ENCODE data around the gene ADARB2. TPM values are rescaled to one million over a fixed set of nuclear protein-coding genes. Genes with fewer than 3 reads are reported as not detected.

Gene ADARB2
- total and polyA plus RNA-seq, 3 donors from 2014 or later, result 8.5 to 13.0 (median 10.4) TPM

DNA sequence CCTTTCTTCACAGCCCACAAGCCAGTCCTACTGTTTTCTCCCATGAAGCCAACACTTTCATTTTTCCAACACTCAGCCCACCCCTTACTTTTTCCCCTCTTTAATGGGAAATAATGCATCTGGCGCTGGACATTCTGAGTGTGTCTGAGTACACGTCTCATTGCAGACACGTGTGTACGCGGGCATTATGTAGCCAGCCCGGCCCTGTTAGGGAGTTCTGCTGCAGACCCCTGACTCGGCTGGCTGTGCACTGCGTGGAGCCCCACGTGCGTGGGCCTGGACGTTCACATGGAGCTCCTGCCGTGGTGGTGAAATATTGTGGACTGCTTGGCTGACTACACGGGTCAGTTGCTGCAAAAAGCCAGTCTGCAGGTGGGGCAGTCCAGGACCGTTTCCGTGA is 233.0 kb downstream of the ADARB2 start:
- DNase-seq, result no peak
- H3K27me3 ChIP-seq, result no peaks in the 10 kb centered on the region
- no peak overlapping the region for H3K27ac ChIP-seq
- WGBS, 2 donors, result 81 to 92% methylated on average over 13 to 15 of the region's 15 CpGs
- no peaks in the 10 kb centered on the region for H3K36me3 ChIP-seq (ENCODE audit: low read depth, missing control alignments)
- H3K4me3 ChIP-seq, result no peak overlapping the region
- TF ChIP-seq, protein P1, sequence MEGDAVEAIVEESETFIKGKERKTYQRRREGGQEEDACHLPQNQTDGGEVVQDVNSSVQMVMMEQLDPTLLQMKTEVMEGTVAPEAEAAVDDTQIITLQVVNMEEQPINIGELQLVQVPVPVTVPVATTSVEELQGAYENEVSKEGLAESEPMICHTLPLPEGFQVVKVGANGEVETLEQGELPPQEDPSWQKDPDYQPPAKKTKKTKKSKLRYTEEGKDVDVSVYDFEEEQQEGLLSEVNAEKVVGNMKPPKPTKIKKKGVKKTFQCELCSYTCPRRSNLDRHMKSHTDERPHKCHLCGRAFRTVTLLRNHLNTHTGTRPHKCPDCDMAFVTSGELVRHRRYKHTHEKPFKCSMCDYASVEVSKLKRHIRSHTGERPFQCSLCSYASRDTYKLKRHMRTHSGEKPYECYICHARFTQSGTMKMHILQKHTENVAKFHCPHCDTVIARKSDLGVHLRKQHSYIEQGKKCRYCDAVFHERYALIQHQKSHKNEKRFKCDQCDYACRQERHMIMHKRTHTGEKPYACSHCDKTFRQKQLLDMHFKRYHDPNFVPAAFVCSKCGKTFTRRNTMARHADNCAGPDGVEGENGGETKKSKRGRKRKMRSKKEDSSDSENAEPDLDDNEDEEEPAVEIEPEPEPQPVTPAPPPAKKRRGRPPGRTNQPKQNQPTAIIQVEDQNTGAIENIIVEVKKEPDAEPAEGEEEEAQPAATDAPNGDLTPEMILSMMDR (IDR thresholded peaks at IDR 0.05), result no peak
- no peak for TF ChIP-seq POLR2A (IDR thresholded peaks at IDR 0.05)
- intact Hi-C loops (cut with DNase I; ENCODE audit: low total_unique reads), result no loop called here
- no peaks in the 10 kb centered on the region for H3K4me1 ChIP-seq
- no peaks in the 10 kb centered on the region for H3K9me3 ChIP-seq

DNA sequence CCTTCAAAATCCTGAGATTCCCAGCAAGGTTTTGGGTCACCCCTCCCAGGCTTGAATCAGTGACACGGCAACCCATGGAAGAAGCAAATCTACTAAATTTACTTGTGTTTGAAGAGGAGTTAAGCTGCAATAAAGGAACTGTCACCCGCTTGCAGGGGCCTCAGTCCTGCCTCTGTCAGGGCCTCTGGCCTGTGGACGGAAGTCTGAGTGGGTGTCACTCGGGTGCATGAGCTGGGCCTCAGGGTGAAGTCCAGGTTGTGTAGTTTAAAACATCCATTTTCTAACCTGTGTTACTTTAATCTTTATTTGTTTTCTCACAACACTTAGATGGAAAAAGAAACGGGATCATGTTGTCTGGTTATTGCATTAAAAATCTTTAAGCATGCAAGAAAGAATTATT is 234.9 kb downstream of the ADARB2 start:
- 71 to 74% methylated on average over 5 of the region's 5 CpGs for whole genome bisulfite sequencing, 2 donors
- Histone ChIP-seq H3K9me3 (no peaks in the 10 kb centered on the region), H3K4me1 (no peaks in the 10 kb centered on the region), H3K4me3 (no peak overlapping the region), H3K27ac (no peak overlapping the region), H3K27me3 (no peaks in the 10 kb centered on the region), H3K36me3 (ENCODE audit: low read depth, missing control alignments) (no peaks in the 10 kb centered on the region)
- DNase-seq, result no peak
- intact Hi-C loops (cut with DNase I; ENCODE audit: low total_unique reads), result no loop called here
- TF ChIP-seq POLR2A (IDR thresholded peaks at IDR 0.05), result no peak

DNA sequence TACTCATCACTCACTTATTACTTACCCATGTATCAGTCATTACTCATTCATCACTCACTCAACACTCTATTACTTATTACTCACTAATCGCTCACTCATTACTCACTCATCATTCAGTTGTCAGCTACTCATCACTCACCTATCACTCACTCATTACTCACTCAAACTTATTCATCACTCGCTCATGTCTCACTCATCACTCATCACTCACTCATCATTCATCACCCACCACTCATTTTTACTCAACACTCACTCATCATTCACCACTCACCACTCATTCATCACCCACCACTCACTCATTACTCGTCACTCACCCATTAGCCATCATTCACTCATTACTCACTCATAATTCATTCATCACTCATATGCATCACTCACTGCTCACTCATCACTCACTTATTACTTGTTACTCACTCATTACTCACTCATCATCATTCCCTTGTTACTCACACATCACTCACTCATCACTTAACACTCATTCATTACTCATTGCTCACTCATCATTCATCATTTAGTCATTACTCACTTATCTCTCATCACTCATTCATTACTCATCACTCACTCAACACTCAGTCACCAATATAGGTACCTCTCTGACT is 237.9 kb downstream of the ADARB2 start:
- Histone ChIP-seq H3K4me1 (no peaks in the 10 kb centered on the region), H3K27me3 (no peaks in the 10 kb centered on the region), H3K36me3 (ENCODE audit: low read depth, missing control alignments) (no peaks in the 10 kb centered on the region), H3K4me3 (no peak overlapping the region), H3K27ac (no peak overlapping the region), H3K9me3 (no peaks in the 10 kb centered on the region)
- 90 to 91% methylated on average over 3 of the region's 3 CpGs for WGBS, 2 donors
- intact Hi-C loops (cut with DNase I; ENCODE audit: low total_unique reads), result no loop called here
- TF ChIP-seq, protein P1 (IDR thresholded peaks at IDR 0.05), result no peak
- TF ChIP-seq POLR2A (IDR thresholded peaks at IDR 0.05), result no peak
- no peak for DNase-seq

DNA sequence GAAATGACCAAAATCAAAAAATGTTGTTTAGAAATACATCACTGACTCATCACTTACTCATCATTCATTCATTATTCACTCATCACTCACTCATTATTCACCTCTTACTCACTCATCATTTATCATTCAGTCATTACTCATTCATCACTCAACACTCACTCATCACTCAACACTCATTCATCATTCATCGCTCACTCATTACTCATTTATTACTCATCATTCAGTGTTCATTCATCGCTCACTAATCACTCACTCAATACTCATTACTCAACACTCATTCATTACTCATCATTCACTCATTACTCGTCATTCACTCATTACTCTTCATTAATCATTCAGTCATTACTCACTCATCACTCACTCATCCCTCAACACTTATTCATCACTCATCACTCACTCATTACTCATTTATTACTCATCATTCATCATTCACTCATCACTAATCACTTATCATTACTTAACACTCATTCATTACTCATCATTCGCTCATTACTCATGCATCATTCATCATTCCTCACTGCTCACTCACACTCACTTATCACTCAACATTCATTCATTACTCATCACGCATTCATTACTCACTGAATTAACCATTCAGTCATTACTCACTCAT is 238.5 kb downstream of the ADARB2 start:
- no peaks in the 10 kb centered on the region for H3K27me3 ChIP-seq
- intact Hi-C loops (cut with DNase I; ENCODE audit: low total_unique reads), result no loop called here
- no peaks in the 10 kb centered on the region for H3K36me3 ChIP-seq (ENCODE audit: low read depth, missing control alignments)
- WGBS, 2 donors, result 86 to 89% methylated on average over 5 of the region's 5 CpGs
- H3K4me3 ChIP-seq, result no peak overlapping the region
- no peak for DNase-seq
- H3K4me1 ChIP-seq, result no peaks in the 10 kb centered on the region
- TF ChIP-seq, protein P1 (IDR thresholded peaks at IDR 0.05), result no peak
- no peak for TF ChIP-seq POLR2A (IDR thresholded peaks at IDR 0.05)
- no peaks in the 10 kb centered on the region for H3K9me3 ChIP-seq
- no peak overlapping the region for H3K27ac ChIP-seq

DNA sequence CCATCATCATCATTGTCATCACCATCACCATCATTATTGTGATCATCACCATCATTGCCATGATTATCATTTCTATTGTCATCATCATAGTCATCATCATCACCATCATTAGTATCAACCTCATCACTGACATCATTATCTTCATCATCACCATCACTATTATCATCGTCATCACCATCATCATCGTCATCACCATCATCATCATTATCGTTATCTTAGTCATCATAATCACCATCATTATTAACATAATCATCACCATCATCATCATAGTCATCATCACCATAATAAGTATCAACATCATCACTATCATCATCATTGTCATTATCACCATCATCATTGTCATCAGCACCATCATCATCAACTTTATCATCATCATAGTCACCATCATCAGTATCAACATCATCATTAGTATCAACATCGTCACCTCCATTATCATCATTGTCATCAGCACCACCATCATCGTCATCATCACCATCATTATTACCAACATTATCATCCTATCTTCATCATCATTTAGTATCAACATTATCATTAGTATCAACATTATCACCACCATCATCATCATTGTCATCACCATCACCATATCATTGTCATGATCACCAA is 241.3 kb downstream of the ADARB2 start:
- H3K4me1 ChIP-seq, result no peaks in the 10 kb centered on the region
- no peaks in the 10 kb centered on the region for H3K9me3 ChIP-seq
- H3K4me3 ChIP-seq, result no peak overlapping the region
- H3K27me3 ChIP-seq, result no peaks in the 10 kb centered on the region
- TF ChIP-seq, protein P1 (IDR thresholded peaks at IDR 0.05), result no peak
- no peak for TF ChIP-seq POLR2A (IDR thresholded peaks at IDR 0.05)
- H3K27ac ChIP-seq, result no peak overlapping the region
- intact Hi-C loops (cut with DNase I; ENCODE audit: low total_unique reads), result no loop called here
- DNase-seq, result no peak
- no peaks in the 10 kb centered on the region for H3K36me3 ChIP-seq (ENCODE audit: low read depth, missing control alignments)
- WGBS, 2 donors, result 78 to 82% methylated on average over 5 of the region's 5 CpGs

All from testis (tissue), 3 donors.